ENCODE results near the gene PRKRIP1. TPM values are rescaled to one million over a fixed set of nuclear protein-coding genes. Genes with fewer than 3 reads are reported as not detected.
"Not testable (repeated sequence)": the region's sequence is repeated elsewhere in the genome, so short reads cannot be mapped to it uniquely, and the experiment has no call there.

The PRKRIP1 gene
- total RNA-seq, 1 experiment from 2014 or later = 26.1 TPM

DNA sequence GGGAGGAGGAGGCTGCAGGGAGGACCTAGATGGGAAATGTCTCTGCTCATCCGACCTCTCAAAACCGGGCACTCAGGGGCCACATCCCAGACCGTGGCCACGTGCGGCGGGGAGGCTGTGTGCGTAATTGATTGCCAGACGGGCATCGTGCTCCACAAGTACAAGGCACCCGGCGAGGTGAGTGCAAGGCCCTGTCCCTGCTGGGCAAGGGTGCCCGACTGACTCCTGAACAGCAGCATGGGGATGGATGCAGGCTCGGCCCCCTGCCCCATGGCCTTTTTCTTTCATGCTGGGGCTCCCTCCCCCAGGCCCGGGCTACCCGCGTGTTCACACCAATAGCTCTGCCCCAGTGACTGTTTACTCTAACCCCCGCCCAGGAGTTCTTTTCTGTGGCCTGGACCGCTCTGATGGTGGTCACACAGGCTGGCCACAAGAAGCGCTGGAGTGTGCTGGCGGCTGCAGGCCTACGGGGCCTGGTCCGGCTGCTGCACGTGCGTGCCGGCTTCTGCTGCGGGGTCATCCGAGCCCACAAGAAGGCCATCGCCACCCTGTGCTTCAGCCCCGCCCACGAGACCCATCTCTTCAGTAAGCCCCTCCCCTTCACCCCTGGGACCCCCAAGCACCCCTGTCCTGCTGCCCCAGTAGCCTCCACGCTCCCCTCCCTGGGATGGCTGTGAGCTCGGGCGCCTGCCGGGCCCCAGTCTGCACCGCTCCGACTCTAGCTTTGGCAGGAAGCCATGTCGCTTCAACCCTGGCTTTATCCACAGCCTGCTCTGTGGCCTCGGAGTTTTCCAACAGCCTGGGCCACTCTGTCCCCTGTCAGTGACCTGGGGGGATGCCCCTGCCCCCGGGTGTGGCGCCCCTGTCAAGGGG lies 72.6 kb downstream of the PRKRIP1 start:
- in situ Hi-C loops (cut with HindIII; ENCODE audit: low pct_unique_long_range_greater_than_20kb, low sequenced_read_pairs) = no loop called here
- no peak for DNase-seq (ENCODE audit: low read depth)

DNA sequence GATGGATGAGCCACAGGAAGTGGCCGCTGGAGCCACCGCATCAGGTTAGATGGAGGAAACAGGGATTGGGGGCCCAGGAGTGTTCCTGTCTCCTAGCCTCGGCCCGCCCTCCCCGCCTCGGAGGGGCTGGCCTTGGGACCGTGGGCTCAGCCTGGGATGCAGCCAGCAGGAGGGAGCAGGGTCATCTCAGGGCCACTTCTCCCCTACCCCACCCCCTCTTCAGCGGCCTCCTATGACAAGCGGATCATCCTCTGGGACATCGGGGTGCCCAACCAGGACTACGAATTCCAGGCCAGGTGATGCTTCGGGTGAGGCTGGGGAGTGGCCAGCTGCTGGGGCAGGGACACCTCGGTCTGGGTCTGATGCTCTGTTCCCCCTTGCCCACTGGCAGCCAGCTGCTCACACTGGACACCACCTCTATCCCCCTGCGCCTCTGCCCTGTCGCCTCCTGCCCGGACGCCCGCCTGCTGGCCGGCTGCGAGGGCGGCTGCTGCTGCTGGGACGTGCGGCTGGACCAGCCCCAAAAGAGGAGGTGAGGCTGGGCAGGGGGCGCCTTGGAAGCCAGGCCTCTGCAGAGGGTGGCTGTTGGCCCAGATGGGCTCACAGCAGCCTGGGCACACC lies 73.3 kb downstream of the PRKRIP1 start:
- in situ Hi-C loops (cut with HindIII; ENCODE audit: low pct_unique_long_range_greater_than_20kb, low sequenced_read_pairs) = no loop called here
- no peak for DNase-seq (ENCODE audit: low read depth)

DNA sequence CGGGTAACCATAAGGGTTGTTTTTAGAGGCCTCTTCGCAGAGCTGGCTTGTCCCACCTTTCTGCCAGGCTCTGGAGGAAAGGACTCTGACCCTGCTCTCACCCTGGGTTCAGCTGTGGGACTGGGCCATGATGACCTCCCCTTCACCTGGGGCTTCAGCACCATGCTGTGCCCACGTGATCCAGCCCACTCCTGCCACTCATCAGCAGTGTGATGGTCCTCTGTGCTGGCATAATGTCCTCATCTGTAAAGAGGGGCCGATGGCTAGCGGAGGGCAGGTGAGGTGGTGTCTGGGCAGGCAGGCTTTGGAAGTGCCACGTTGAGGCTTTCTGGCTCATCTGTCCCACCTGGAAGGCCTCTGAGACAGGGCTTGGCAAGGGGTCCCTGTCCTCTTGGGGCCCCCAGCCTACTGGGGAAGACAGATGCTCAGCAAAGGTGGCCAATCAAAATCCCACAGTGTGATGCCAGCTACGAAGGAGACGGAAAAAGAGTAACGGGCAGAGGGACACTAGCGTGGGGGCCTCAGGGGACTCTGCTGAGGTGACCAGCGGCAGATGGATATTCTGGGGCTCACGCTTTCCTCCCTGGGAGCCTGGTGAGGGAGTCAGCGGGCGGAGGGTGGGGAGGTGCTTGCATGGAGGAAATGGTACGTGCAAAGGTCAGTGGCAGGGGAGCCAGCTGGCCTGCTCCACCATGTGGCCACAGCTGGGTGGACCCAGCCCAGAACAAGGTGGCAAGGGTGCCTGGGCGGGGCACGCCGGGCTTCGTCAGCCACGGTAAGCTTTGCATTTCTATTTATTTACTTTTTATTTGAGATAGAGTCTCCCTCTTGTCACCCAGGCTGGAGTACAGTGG lies 74.0 kb downstream of the PRKRIP1 start:
- DNase-seq (ENCODE audit: low read depth) = no peak
- in situ Hi-C loops (cut with HindIII; ENCODE audit: low pct_unique_long_range_greater_than_20kb, low sequenced_read_pairs) = no loop called here

DNA sequence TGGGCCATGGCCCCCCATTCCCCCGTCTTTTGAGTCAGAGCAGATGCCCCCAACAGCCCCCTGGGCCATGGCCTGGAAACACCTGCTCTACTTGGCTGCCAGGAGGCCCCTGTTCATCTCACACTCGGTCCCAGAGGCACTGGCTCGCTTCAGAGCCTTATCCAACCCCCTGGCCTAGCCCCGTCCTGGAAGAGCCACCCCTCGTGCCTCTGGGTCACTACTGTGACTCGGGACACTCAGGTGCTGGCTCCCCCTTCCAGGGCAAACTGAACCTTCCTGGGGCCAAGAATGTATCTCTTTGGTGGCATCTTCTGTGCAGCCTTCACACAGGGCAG lies 75.6 kb downstream of the PRKRIP1 start:
- in situ Hi-C loops (cut with HindIII; ENCODE audit: low pct_unique_long_range_greater_than_20kb, low sequenced_read_pairs) = no loop called here
- DNase-seq (ENCODE audit: low read depth) = no peak

DNA sequence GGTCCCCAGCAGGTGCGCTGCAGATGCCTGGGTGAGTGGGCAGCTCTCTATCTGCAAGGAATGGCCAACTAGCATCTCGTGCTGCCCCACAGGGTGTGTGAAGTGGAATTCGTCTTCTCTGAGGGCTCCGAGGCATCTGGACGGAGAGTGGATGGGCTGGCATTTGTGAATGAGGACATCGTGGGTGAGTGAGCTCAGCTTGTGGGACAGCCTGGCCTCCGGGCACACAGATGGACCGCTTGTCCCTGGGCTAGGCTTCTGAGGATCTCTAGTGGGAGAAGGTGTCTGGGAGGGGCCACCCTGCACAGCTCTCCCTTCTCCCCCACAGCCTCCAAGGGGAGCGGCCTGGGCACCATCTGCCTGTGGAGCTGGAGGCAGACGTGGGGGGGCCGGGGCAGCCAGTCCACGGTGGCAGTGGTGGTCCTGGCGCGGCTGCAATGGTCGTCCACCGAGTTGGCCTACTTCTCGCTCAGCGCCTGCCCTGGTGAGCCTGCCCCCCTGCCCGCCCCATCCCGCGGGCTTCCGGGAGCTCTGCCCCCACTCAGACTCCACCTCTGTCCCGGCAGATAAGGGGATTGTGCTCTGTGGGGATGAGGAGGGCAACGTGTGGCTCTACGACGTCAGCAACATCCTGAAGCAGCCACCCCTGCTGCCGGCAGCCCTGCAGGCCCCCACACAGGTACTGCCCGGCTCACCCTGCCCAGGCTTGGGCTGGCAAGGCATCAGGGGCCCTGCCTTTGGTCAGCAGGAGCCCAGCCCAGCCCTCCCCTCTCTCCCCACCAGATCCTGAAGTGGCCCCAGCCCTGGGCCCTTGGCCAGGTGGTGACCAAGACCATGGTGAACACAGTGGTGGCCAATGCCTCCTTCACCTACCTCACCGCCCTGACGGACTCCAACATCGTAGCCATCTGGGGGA lies 76.2 kb downstream of the PRKRIP1 start:
- in situ Hi-C loops (cut with HindIII; ENCODE audit: low pct_unique_long_range_greater_than_20kb, low sequenced_read_pairs) = no loop called here
- DNase-seq (ENCODE audit: low read depth) = no peak

DNA sequence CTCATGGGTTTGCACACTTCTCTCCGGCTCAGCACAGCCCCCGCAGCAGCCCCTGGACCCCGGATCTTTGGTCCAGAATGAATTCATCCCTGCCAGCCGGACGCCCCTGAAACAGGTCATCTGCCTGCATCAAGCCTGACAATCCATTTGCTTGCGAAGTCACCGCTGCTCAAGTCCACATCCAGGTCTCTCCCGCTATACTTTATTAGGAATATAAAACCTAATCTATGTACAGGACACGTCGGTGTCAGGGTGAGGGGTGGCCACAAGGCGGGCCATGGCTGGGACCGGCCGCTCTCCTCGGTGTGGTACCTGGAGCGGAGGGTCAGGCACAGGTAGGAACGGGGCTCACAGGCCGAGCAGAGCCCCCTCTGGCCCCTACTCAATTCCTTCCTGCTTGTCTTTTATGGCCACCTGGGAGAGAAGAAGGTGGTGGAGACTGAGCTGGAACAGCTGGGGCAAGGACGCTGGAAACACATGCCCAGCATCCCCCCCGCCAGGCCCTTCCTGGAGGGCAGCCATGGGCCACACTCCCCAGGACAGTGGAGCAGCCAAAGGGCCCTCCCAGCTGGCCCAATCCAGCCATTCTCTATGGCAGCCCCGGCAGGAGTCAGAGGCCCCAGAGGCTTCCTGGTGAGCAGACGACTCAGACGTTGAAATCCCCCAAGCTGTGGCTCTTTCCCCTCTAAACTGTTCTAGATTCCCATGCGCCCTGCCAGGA lies 77.3 kb downstream of the PRKRIP1 start:
- DNase-seq (ENCODE audit: low read depth) = no peak
- in situ Hi-C loops (cut with HindIII; ENCODE audit: low pct_unique_long_range_greater_than_20kb, low sequenced_read_pairs) = no loop called here

DNA sequence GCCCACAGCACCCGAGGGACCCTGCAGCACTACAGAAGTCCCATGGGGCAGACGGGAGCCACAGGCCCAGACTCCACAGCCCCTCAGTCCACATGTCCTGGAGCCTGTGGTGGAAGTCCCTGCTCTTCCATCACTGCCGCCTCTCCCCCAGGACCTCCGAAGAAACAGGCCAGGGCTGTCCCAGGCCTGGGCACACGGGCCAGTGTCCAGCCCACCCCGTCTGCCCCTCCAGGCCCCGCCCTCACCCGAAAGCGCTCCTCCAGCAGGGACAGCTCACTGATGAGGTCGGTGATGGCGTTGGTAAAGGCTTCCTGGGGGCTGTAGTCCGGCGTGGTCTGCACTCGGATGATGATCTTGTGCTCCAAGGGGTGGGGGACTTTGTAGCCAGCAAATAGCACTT lies 78.0 kb downstream of the PRKRIP1 start:
- in situ Hi-C loops (cut with HindIII; ENCODE audit: low pct_unique_long_range_greater_than_20kb, low sequenced_read_pairs); DNase-seq (ENCODE audit: low read depth): not testable (repeated sequence)

DNA sequence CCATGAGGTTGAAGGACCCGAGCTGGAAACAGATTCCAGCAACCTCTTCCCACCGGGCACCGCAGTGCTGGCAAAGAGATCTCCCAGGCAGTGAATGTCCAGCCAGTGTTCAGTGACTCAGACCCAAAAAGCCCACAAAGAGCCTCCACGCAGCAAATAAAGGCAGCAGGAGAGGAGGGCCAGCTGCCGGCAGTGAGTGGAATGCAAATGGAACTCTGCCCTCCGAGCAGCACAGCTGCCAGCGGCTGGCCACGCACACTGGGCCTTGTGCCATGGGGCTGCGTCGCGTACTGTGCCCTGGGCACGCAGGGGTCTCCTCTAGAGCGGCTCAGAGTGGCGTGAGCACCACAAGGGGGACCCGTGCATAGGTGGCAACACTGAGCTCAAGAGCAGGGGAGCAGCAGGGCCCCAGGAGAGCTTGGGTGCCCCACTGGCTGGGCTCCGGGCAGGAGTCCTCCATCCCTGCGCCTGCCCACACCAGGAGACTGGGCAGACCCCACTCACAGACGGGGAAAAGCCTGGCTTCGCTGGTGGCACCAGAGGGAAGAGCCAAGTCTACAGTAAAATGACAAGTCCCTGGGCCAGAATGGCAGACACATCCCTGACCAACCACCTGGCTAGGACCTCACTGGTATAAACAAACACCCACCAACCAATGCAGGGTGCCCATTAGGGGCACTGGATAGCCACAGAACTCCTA lies 78.7 kb downstream of the PRKRIP1 start:
- in situ Hi-C loops (cut with HindIII; ENCODE audit: low pct_unique_long_range_greater_than_20kb, low sequenced_read_pairs); DNase-seq (ENCODE audit: low read depth): not testable (repeated sequence)

Other genes starting within 250 kb of the PRKRIP1 start
- gene SH2B2, start 109.5 kb upstream of the PRKRIP1 start, total RNA-seq (2014; rRNA removed; shearing (Covaris generic); ENCODE audit: low replicate concordance) = 7.0 and 16.5 TPM in 2 replicates
- not detected in 2 replicates for gene SPDYE6, start 39.9 kb upstream of the PRKRIP1 start, total RNA-seq (2014; rRNA removed; shearing (Covaris generic); ENCODE audit: low replicate concordance)
- 76.0 and 106 TPM in 2 replicates for gene ORAI2, start 37.2 kb downstream of the PRKRIP1 start, total RNA-seq (2014; rRNA removed; shearing (Covaris generic); ENCODE audit: low replicate concordance)
- 15.6 and 49.2 TPM in 2 replicates for gene ALKBH4, start 68.5 kb downstream of the PRKRIP1 start, total RNA-seq (2014; rRNA removed; shearing (Covaris generic); ENCODE audit: low replicate concordance)
- 35.4 and 47.4 TPM in 2 replicates for gene LRWD1, start 68.6 kb downstream of the PRKRIP1 start, total RNA-seq (2014; rRNA removed; shearing (Covaris generic); ENCODE audit: low replicate concordance)
- gene POLR2J, start 82.6 kb downstream of the PRKRIP1 start, total RNA-seq (2014; rRNA removed; shearing (Covaris generic); ENCODE audit: low replicate concordance) = 40.3 and 53.0 TPM in 2 replicates
- gene RASA4B, start 121.4 kb downstream of the PRKRIP1 start, total RNA-seq (2014; rRNA removed; shearing (Covaris generic); ENCODE audit: low replicate concordance) = 1.2 and 2.2 TPM in 2 replicates
- 27.6 TPM in 1 of 2 replicates, not detected in the other for gene UPK3BL2, start 147.3 kb downstream of the PRKRIP1 start, total RNA-seq (2014; rRNA removed; shearing (Covaris generic); ENCODE audit: low replicate concordance)
- gene SPDYE2, start 154.9 kb downstream of the PRKRIP1 start, total RNA-seq (2014; rRNA removed; shearing (Covaris generic); ENCODE audit: low replicate concordance) = not detected in 2 replicates
- 4.3 and 16.9 TPM in 2 replicates for gene POLR2J3, start 176.2 kb downstream of the PRKRIP1 start, total RNA-seq (2014; rRNA removed; shearing (Covaris generic); ENCODE audit: low replicate concordance)
- 2.9 and 6.9 TPM in 2 replicates for gene RASA4, start 220.4 kb downstream of the PRKRIP1 start, total RNA-seq (2014; rRNA removed; shearing (Covaris generic); ENCODE audit: low replicate concordance)
- 12.8 and 15.6 TPM in 2 replicates for gene UPK3BL1, start 246.4 kb downstream of the PRKRIP1 start, total RNA-seq (2014; rRNA removed; shearing (Covaris generic); ENCODE audit: low replicate concordance)

All from Caki2 (cell line).